ENCODE data around the gene SAMMSON. TPM values are rescaled to one million over a fixed set of nuclear protein-coding genes. Genes with fewer than 3 reads are reported as not detected.

SAMMSON gene
- polyA plus RNA-seq, 1 donor (not counting 4 experiments of a cell fraction or from before 2014, with no cell fraction given) = not detected

- H3K9ac ChIP-seq (ENCODE audit: control insufficient read depth, extremely low read depth, insufficient read depth, low read length) = no peak overlapping the region
- no peaks in the 10 kb centered on the region for H3K79me2 ChIP-seq (ENCODE audit: control insufficient read depth, insufficient read depth, low read length)
- H3K27me3 ChIP-seq (ENCODE audit: control insufficient read depth, extremely low read depth, insufficient read depth, low read length) = peaks cover 3% of the 10 kb centered on the region
- dilution Hi-C loops (cut with MboI; ENCODE audit: extremely low pct_ligation_motif_present, low sequenced_read_pairs) = no loop called here
- TF ChIP-seq, protein P1, sequence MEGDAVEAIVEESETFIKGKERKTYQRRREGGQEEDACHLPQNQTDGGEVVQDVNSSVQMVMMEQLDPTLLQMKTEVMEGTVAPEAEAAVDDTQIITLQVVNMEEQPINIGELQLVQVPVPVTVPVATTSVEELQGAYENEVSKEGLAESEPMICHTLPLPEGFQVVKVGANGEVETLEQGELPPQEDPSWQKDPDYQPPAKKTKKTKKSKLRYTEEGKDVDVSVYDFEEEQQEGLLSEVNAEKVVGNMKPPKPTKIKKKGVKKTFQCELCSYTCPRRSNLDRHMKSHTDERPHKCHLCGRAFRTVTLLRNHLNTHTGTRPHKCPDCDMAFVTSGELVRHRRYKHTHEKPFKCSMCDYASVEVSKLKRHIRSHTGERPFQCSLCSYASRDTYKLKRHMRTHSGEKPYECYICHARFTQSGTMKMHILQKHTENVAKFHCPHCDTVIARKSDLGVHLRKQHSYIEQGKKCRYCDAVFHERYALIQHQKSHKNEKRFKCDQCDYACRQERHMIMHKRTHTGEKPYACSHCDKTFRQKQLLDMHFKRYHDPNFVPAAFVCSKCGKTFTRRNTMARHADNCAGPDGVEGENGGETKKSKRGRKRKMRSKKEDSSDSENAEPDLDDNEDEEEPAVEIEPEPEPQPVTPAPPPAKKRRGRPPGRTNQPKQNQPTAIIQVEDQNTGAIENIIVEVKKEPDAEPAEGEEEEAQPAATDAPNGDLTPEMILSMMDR (optimal IDR thresholded peaks at IDR 0.05 in 1 of 3, IDR thresholded peaks at IDR 0.05 in 1 of 3, conservative IDR thresholded peaks at IDR 0.05 in 1 of 3; ENCODE audit: extremely low read depth in 1 of 3, insufficient read depth in 2 of 3, low read length in 3 of 3) = no peak
- no peak for TF ChIP-seq EZH2 (IDR thresholded peaks at IDR 0.05; ENCODE audit: low read length)
- DNase-seq (ENCODE audit: low read depth, low spot score) (no peak), FAIRE-seq (no peak)
- no peaks in the 10 kb centered on the region for H4K20me1 ChIP-seq (ENCODE audit: control insufficient read depth, extremely low read depth, insufficient read depth, low read length)
- H3K4me3 ChIP-seq (ENCODE audit: control insufficient read depth in 2 of 3, extremely low read depth in 1 of 3, insufficient read depth in 2 of 3, low read depth in 1 of 3, low read length in 3 of 3) = no peak overlapping the region
- H3K9me1 ChIP-seq (ENCODE audit: control insufficient read depth, extremely low read depth, insufficient read depth, low read length) = no peaks in the 10 kb centered on the region
- H3K27ac ChIP-seq (ENCODE audit: control insufficient read depth, insufficient read depth, low read length) = no peak overlapping the region
- no peak overlapping the region for H3K4me2 ChIP-seq (ENCODE audit: control insufficient read depth, extremely low read depth, insufficient read depth, low read depth, low read length)
- H3K36me3 ChIP-seq (ENCODE audit: control insufficient read depth in 2 of 2, extremely low read depth in 1 of 2, insufficient read depth in 2 of 2, low read length in 2 of 2) = no peaks in the 10 kb centered on the region
- no peaks in the 10 kb centered on the region for H3K9me3 ChIP-seq (ENCODE audit: control insufficient read depth, low read depth, low read length)
- H2AFZ ChIP-seq (ENCODE audit: control insufficient read depth, low read length) = no peak overlapping the region
- H3K4me1 ChIP-seq (ENCODE audit: control insufficient read depth, extremely low read depth, insufficient read depth, low read length) = no peaks in the 10 kb centered on the region
Observed at GRCh38 chr3:70067860-70068521, 68.5 kb downstream of the SAMMSON start.

GRCh38 chr3:70069557-70069956 is 70.0 kb downstream of the SAMMSON start:
- Histone ChIP-seq H3K9me3 (ENCODE audit: control insufficient read depth, low read depth, low read length) (no peaks in the 10 kb centered on the region), H3K9ac (ENCODE audit: control insufficient read depth, extremely low read depth, insufficient read depth, low read length) (no peak overlapping the region), H3K4me2 (ENCODE audit: control insufficient read depth, extremely low read depth, insufficient read depth, low read depth, low read length) (no peak overlapping the region), H4K20me1 (ENCODE audit: control insufficient read depth, extremely low read depth, insufficient read depth, low read length) (no peaks in the 10 kb centered on the region), H3K36me3 (ENCODE audit: control insufficient read depth in 2 of 2, extremely low read depth in 1 of 2, insufficient read depth in 2 of 2, low read length in 2 of 2) (no peaks in the 10 kb centered on the region), H3K27me3 (ENCODE audit: control insufficient read depth, extremely low read depth, insufficient read depth, low read length) (peaks cover 3% of the 10 kb centered on the region), H3K27ac (ENCODE audit: control insufficient read depth, insufficient read depth, low read length) (no peak overlapping the region), H3K4me1 (ENCODE audit: control insufficient read depth, extremely low read depth, insufficient read depth, low read length) (no peaks in the 10 kb centered on the region), H3K4me3 (ENCODE audit: control insufficient read depth in 2 of 3, extremely low read depth in 1 of 3, insufficient read depth in 2 of 3, low read depth in 1 of 3, low read length in 3 of 3) (no peak overlapping the region), H2AFZ (ENCODE audit: control insufficient read depth, low read length) (no peak overlapping the region), H3K9me1 (ENCODE audit: control insufficient read depth, extremely low read depth, insufficient read depth, low read length) (no peaks in the 10 kb centered on the region), H3K79me2 (ENCODE audit: control insufficient read depth, insufficient read depth, low read length) (no peaks in the 10 kb centered on the region)
- FAIRE-seq (no peak), DNase-seq (ENCODE audit: low read depth, low spot score) (no peak)
- dilution Hi-C loops (cut with MboI; ENCODE audit: extremely low pct_ligation_motif_present, low sequenced_read_pairs) = no loop called here
- TF ChIP-seq, protein P1 (optimal IDR thresholded peaks at IDR 0.05 in 1 of 3, IDR thresholded peaks at IDR 0.05 in 1 of 3, conservative IDR thresholded peaks at IDR 0.05 in 1 of 3; ENCODE audit: extremely low read depth in 1 of 3, insufficient read depth in 2 of 3, low read length in 3 of 3) = no peak
- TF ChIP-seq EZH2 (IDR thresholded peaks at IDR 0.05; ENCODE audit: low read length) = no peak

Measured in keratinocyte (primary cell).